Testis (tissue), 2 donors: ENCODE measurements around the gene MRPL32.

Experiments
- POLR2A ChIP-seq: fragments of 450-650 bp; IDR thresholded peaks from one replicate; pipeline ENCODE4 v1.6.1; 2017; ENCODE audit warnings: antibody characterized with exemption, mild to moderate bottlenecking, moderate library complexity
- TF ChIP-seq, protein P1 (sequence below), 3 experiments: fragments of 450-650 bp in 2 of 3; fragments of 200-600 bp in 1 of 3; sonication (generic) in 1 of 3; IDR thresholded peaks; one replicate each; pipeline ENCODE4 v1.5.1; 2016 to 2019; ENCODE audit warnings: antibody characterized with exemption in 3 of 3, mild to moderate bottlenecking in 2 of 3, moderate library complexity in 1 of 3

GRCh38 chr7:42931447-42931833, 736 bp upstream of the MRPL32 start:
- TF ChIP-seq POLR2A: no peak
- TF ChIP-seq, protein P1, sequence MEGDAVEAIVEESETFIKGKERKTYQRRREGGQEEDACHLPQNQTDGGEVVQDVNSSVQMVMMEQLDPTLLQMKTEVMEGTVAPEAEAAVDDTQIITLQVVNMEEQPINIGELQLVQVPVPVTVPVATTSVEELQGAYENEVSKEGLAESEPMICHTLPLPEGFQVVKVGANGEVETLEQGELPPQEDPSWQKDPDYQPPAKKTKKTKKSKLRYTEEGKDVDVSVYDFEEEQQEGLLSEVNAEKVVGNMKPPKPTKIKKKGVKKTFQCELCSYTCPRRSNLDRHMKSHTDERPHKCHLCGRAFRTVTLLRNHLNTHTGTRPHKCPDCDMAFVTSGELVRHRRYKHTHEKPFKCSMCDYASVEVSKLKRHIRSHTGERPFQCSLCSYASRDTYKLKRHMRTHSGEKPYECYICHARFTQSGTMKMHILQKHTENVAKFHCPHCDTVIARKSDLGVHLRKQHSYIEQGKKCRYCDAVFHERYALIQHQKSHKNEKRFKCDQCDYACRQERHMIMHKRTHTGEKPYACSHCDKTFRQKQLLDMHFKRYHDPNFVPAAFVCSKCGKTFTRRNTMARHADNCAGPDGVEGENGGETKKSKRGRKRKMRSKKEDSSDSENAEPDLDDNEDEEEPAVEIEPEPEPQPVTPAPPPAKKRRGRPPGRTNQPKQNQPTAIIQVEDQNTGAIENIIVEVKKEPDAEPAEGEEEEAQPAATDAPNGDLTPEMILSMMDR (IDR thresholded peaks at IDR 0.05): no peak
